ENCODE measurements around the gene IL13. TPM values are rescaled to one million over a fixed set of nuclear protein-coding genes. Genes with fewer than 3 reads are reported as not detected.
A peak's percentile ranks its signal among the peaks of the same experiment; 100 is the strongest.
"Not testable (repeated sequence)": the region's sequence is repeated elsewhere in the genome, so short reads cannot be mapped to it uniquely, and the experiment has no call there.

Gene IL13
- total RNA-seq, result not detected in 2 replicates

- no peak for DNase-seq (ENCODE audit: low read depth in 2 of 2)
These were observed at the start of gene IL13 for GRCh38 chr5:132657676-132658380. IL13 (plus strand) TSS chr5:132658173; CDS start chr5:132658187, 14 bp downstream.

DNA sequence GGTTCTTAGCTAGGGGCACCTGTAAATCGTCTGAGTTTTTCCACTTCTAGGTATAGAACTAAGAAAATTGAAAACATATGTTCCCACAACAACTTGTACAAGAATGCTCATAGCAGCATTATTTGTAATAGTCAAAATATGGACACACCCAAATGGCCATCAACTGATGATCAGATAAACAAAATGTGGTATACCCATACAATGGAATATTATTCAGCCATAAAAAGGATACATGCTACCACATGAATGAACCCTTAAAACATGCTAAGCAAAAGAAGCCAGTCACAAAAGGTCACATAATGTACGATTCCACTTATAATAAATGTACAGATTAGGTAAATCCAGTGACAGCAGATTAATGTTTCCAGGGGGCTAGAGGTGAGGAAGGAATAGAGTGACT is 46.0 kb upstream of the IL13 start:
- no peak for DNase-seq (ENCODE audit: low read depth in 2 of 2)

DNA sequence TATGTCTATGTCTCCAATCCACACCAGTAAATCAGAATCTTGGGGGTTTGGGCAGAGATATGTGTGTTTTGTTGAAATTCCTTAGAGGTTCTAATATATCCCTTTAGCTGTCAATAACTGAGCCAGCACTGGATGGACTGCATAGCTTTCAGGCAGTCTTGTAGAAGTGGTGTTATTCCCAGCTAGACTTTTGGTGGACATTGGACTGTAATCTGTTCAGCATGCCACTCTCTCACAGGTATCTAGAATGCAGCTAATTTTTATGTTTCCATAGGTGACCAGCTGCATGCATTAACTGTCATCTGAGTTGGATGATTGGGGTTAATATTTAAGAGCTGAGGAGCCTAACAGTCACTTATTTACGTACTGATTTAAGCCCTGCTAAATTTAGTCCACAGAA is 45.1 kb upstream of the IL13 start:
- DNase-seq (ENCODE audit: low read depth in 2 of 2), result no peak

GRCh38 chr5:132621699-132622098 is 36.3 kb upstream of the IL13 start:
- DNase-seq (ENCODE audit: low read depth in 2 of 2), result no peak

DNA sequence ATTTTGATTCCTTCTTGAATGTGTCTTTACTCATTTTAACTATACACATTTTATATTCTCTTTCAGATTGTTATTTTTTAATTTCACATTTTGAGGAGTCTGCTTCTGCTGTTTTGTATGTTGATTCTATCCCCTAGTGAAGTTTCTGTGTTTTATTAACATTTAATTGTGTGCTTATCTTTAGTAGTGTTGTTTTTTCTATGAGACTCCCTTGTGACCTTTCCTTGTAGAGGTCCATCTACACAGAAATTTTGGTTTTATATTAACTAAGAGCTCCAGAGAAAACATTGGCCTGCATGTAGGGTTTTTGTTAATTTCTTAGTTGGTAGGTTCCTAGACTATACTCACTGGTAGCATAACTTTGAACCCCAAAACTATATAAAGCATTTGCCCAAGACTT is 35.4 kb upstream of the IL13 start:
- no peak for DNase-seq (ENCODE audit: low read depth in 2 of 2)

GRCh38 chr5:132627470-132627869 is 30.5 kb upstream of the IL13 start:
- DNase-seq (ENCODE audit: low read depth in 2 of 2), result no peak

GRCh38 chr5:132628814-132629213 is 29.2 kb upstream of the IL13 start:
- DNase-seq (ENCODE audit: low read depth in 2 of 2), result no peak

GRCh38 chr5:132629230-132629944 is 28.6 kb upstream of the IL13 start:
- peak in 1 of 2 donors; percentile 72 for DNase-seq (ENCODE audit: low read depth in 2 of 2)

GRCh38 chr5:132633587-132633986 is 24.4 kb upstream of the IL13 start:
- DNase-seq (ENCODE audit: low read depth in 2 of 2), result not testable (repeated sequence)

DNA sequence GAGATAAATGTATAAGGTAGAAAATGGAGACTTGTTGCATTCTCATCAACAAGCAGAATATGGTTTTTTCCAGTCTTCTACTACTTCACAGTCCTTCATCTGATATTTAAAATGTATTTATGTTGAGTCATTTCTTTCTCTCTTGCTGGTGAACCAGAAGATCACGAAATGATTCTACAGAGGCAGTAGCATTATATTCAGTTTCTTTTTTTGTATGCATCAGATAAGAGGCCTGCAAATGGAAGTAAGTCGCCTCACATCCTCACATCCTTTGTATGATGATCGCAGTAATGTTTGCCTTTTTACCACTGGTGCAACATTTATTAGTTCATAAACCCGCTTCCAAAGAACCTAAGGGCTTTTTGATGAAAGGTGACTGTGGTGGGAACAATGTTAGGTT is 22.1 kb upstream of the IL13 start:
- no peak for DNase-seq (ENCODE audit: low read depth in 2 of 2)

DNA sequence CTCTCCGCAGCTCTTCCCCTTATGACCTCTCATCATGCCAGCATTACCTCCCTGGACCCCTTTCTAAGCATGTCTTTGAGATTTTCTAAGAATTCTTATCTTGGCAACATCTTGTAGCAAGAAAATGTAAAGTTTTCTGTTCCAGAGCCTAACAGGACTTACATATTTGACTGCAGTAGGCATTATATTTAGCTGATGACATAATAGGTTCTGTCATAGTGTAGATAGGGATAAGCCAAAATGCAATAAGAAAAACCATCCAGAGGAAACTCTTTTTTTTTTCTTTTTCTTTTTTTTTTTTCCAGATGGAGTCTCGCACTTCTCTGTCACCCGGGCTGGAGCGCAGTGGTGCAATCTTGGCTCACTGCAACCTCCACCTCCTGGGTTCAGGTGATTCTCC is 20.7 kb upstream of the IL13 start:
- DNase-seq (ENCODE audit: low read depth in 2 of 2), result no peak

DNA sequence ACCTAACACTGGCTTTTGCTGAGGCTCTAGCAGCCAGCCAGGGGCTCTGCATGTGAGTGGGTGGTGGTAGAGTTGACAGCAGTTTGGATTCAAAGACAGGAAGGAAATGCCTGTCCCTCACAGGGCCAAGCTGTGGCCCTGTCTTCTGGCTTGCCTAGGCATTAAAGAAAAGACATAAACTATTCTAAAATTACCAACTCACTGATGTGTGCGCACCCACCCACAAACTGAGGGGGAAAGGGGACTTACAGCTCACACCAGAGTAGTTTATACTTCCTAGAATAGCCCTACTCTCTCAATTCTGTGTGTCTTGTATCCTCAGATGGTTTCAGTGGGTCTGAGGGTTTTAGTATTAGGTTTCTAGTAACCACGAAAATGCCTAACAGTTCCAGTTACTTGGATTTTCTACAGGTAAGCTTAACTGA is 18.3 kb upstream of the IL13 start:
- DNase-seq (ENCODE audit: low read depth in 2 of 2), result peak; percentile 12 to 25

- DNase-seq (ENCODE audit: low read depth in 2 of 2), result no peak
These were observed 17.4 kb upstream of the IL13 start for GRCh38 chr5:132640613-132641012.

GRCh38 chr5:132641241-132641723 is 16.7 kb upstream of the IL13 start:
- DNase-seq (ENCODE audit: low read depth in 2 of 2), result no peak

DNA sequence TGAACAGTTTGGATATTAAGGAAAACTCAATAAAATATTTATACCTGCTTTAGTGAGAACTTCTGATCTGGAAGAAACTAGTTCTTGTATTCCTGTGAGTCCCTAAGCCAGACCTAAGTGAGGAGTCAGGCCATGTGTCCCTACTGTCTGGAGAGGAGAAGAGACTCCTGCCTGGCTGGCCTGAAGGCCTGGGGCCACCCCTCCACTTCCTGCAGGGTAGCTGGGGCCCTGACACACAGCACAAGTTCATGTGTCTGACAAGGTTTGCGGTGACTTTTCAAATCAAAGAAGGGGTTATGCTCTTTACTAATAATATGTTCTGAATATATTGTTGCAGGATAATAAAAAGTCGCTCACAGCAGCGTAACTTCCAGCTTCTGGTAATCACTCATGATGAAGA is 16.1 kb upstream of the IL13 start:
- DNase-seq (ENCODE audit: low read depth in 2 of 2), result no peak

- DNase-seq (ENCODE audit: low read depth in 2 of 2), result no peak
These were observed 13.8 kb upstream of the IL13 start for GRCh38 chr5:132644177-132644576.

DNA sequence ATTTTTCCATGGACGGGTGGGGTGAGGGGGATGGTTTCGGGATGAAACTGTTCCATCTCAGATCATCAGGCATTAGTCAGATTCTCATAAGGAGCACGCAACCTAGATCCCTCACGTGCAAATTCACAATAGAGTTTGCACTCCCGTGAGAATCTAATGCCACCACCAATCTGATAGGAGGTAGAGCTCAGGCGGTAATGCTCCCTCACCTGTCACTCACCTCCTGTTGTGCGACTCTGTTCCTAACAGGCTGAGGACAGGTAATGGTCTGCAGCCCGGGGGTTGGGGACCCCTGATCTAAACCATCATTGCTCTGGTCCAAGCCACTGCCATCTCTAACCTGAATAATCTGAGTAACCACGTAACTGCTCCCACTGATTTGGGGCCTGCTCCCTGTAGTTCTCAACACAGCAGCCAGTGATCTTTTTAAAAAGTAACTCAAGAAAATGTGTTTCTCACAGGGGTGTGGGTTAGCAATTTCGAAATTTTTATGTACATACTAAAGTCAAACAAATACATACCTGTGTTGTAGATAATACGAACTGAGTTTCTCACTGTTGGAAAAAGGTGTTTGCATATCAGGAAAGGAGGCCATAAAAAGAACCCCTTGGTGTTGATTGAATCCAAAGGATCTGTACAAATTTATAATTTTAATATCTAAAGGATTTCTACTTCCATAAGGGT is 11.2 kb upstream of the IL13 start:
- no peak for DNase-seq (ENCODE audit: low read depth in 2 of 2)

DNA sequence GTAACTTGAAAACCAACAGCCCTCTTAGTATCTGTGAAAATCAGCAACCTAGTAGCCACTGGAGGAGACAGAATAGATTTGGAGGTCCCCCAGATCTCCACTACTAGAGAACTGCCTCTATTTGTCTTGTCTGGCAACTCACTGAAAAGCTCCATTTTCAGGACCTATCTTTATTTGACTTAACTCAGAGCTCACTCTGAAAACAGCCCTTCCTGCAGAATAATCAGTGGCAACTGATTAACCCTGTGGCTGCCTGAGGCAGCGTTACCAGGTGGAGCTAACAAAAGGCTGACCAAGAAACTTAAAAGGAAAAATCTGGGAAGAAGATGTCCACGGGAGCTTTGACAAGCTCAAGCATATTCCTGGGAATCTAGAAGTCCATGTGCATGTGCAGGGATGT is 10.5 kb upstream of the IL13 start:
- DNase-seq (ENCODE audit: low read depth in 2 of 2), result no peak

DNA sequence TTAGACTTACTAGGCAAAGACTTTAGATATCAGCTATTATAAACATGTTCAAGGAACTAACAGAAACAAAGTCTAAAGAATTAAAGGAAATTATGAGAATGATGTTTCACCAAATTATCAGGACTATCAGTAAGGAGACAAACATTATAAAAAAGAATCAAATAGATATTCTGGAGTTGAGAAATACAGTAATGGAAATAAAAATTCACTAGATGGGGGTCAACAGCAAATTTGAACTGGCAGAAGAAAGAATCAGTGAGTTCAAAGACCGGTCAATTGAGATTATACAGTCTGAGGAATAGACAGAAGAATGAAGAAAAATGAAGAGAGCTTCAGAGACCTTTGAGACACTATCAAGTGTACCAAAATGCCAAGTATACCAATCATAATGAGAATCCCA is 9.6 kb upstream of the IL13 start:
- no peak for DNase-seq (ENCODE audit: low read depth in 2 of 2)

DNA sequence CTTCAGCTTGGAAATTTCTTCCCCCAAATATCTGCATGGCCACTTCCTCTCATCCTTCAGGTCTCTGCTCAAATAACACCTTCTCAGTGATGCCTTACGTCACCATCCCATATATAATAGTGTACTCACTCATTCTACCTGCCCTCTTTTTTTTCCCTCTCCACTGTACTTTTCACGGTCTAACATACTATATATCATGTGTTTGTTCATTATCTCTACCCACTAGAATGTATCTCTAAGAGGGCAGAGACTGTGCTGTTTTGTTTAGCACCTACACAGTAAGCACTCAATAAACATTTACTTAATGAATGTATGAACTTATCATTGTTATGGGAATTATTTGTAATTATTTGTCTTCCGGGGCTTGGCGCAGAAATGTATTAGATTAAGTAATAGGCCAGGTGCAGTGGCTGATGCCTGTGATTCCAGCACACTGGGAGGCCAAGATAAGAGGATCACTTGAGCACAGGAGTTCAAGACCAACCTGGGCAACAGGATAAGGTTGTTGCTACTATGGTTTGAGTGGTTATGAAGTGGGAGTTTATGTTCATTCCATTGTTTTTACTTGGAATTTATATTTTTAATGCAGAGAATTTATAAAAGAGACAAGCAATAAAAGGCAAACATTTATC is 6.0 kb upstream of the IL13 start:
- DNase-seq (ENCODE audit: low read depth in 2 of 2), result no peak

GRCh38 chr5:132653716-132654115 is 4.3 kb upstream of the IL13 start:
- no peak for DNase-seq (ENCODE audit: low read depth in 2 of 2)

Measured in lung microvascular endothelial cell (primary cell).